ENCODE results near the gene GSTCD.

GRCh38 chr4:105785792-105786191 is 77.2 kb downstream of the GSTCD start:
- TF ChIP-seq EZH2 (IDR thresholded peaks at IDR 0.05) (no peak), POLR2A (IDR thresholded peaks at IDR 0.05; ENCODE audit: borderline replicate concordance, extremely low read depth, insufficient read depth, insufficient read length) (no peak), CTCF (IDR thresholded peaks at IDR 0.05 in 2 of 3, conservative IDR thresholded peaks at IDR 0.05 in 1 of 3; ENCODE audit: borderline replicate concordance in 1 of 3, insufficient read depth in 1 of 3, low read depth in 2 of 3, low read length in 2 of 3) (no peak), POLR2AphosphoS5 (IDR thresholded peaks at IDR 0.05; ENCODE audit: low read depth, low read length) (no peak), ELF1 (IDR thresholded peaks at IDR 0.05; ENCODE audit: borderline replicate concordance, low read depth) (no peak), REST (IDR thresholded peaks at IDR 0.05; ENCODE audit: low read depth) (no peak), SIN3A (IDR thresholded peaks at IDR 0.05; ENCODE audit: low read depth) (no peak), ZFX (IDR thresholded peaks at IDR 0.05) (no peak), EZH2phosphoT487 (IDR thresholded peaks at IDR 0.05; ENCODE audit: borderline replicate concordance) (no peak), ZNF274 (IDR thresholded peaks at IDR 0.05; ENCODE audit: low read depth, low read length) (no peak)

All from HCT116 (cell line).